HG03354 (cell line): ENCODE data around the gene SENP1.

ENCODE experiments used
- ATAC-seq: cut with Tn5 transposase; IDR thresholded peaks from one replicate; pipeline ENCODE4 v1.9.1; 2021; ENCODE audit warnings: mild to moderate bottlenecking; ENCODE audit not compliant: unreplicated experiment, poor library complexity, severe bottlenecking

SENP1 gene

DNA sequence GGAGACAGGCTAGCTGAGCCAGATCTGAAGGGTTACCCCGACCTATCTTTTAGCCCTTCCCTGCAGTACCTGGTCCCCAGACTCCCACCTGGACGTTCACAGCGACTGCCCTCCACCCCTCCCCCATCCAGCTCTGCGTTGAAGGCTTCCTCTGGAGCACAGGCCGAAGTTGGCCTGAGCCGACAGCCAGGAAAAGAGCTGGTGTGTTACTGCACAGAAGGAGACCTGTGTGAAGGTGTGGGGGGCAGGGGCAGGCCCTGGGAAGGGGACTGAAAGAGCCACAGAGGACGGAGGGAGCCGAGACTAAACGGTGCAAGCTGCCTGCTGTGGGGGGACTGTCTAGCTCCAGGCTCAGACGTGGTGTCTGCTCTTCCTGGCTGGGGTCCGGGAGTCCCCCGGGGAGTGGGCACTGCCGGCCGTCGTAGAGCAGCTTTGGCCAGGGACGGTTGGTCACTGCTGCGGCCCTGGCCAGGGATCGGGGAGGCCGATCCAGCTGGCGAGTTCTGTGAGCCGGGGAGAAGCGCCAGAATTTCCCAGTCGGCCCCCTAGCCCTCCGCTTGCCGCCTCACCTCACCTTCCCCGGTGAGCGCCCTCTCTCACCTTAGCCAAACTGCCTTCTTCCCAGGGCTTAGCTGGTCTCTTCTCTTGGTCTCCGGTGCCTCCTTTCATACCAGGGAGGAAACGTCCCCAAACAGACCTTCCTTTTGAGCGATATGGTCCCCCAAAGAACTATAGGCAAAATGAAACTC lies 100.7 kb downstream of the SENP1 start:
- ATAC-seq: no peak

DNA sequence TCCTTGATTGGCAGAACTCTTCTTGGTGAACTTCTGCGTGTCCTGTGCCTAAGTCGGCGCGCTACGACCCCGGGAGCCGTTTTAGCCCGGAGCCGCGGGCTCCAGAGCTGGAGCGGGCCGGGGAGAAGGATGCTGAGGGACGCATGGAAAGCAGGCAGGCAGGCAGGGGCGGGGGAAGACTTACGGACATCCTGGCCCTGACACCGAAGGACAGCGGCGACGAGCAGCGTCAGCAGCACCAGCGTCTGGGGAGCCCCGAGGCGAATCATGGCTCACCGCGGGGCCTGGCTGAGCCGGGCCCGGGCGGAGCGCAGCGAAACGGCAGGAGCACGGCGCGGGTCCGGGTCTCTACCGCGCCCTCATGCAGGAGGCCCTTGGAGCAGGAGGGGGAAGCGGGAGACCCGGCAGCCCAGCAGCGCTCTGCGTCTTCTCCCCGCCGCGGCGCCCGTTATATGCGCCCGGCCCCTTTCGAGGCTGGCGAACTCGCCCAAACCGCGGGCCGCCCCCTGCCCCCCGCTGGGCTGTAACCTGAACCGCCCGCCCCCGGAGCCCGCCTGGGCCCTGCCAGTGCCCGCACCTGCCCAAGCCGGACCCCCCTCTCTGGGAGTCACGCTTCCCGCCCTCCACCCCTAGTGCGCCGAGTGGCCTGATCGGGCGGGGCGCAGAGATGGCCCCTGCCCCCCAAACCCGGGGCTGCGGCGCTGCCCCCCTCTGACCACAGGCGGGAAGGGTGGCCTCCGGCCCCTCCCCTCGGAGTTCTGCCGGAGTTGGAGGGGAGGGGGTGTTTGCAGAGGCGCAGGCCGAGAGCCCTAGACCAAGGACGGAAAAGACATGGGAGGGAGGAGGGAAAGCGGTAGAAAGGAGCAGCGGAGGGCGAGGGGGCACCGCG lies 101.6 kb downstream of the SENP1 start, which contains the start of gene COL2A1:
Gene COL2A1 (minus strand): TSS at position 424 of the 889 bp plus-strand sequence. CDS start 155 bp downstream, at position 269.
- ATAC-seq: no peak

GRCh38 chr12:48003226-48004052 lies 102.4 kb downstream of the SENP1 start:
- ATAC-seq: no peak

DNA sequence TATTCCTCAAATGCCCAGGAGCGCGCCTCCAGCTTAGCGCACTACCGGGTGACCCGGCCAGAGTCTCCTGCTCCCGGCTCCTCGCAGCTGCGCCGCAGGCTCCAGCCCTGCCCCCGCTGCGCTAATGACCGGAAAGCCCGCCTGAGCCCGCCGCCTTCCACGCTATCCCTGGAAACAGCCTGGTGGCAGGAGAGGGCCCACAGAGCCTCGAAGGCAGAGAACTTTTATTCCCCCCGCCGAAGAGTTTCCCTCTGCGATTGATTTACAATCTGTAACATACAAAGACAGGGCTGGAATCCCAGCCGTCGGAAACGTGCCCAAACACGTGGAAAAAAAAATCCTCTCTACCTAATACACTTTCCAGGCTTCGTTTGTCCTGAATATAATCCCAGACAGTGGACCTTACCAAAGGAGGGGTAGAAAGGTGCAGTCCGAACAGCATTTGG lies 103.1 kb downstream of the SENP1 start:
- no peak for ATAC-seq

GRCh38 chr12:48002414-48002730 lies 103.5 kb downstream of the SENP1 start:
- ATAC-seq: no peak

DNA sequence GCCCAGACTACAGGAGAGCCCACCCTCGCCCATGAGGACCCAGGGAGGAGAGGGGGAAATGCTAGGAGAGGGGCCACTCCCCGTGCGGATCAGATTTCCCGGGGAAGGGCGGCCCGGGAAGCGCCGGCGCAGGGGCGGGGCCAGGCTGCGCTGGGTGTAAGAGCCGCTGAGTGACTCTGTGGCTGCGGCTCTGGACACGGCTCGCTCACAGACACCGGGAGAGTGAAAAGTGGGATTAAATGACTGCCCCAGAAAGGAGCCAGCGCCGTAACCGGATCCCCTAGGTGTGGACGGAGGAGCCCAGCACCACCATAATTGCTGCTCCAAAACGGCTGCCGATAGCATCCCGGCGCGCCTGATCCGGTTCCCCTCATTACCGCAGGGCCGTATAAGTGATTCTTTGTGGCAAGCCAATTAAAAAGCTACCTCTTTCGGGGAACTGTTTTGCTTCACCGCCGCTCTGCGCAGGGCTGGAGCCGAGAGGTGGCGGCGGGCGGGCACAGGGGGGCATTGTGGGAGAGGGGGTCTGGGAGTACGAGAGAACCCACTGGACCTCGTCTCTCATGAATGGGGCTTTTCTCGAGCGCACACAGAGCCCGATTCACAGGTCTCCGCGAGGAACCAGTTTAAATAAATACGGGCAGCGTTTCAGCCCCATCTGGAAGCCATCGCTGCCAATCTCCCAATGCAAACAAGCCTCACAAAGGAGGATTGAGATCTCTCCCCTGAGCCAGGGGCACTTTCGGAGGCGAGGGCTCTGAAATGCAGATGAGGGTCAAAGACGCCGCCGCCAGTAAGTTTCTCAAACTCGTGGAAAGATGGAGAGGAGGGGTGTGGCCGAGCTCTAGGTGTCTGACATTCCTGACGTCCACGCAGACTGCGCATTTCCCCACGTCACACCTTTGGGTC lies 104.1 kb downstream of the SENP1 start:
- ATAC-seq: no peak

DNA sequence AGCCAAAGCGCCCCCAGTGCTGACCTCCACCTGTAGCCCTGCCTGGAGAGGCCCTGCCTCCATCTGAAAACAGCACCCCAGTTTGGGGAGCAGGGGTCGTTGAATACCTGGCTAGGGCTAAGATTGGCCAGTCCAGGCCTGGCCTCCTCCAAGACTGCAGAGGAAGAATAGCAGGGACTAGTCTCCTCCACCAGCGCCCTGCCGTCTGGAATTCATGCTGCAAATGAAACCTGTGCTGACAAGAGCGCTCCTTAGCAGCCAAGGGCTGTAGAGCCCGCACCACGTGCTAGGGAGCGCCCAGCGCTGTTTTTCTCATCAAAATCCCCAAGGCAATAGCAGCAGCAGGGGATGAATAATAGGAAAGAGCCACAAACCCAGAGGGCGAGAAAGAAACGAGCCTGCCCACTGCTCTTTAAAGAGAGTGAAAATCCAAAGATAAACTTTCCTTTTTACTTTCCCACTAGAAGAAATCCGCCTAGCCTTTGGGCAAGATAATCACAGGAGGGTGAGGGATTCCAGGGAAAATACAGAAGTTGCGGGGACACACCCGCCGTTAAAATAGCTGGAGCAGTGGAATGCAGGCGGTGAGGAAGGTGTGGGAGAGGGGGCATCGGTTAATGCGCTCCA lies 104.9 kb downstream of the SENP1 start:
- ATAC-seq: no peak

DNA sequence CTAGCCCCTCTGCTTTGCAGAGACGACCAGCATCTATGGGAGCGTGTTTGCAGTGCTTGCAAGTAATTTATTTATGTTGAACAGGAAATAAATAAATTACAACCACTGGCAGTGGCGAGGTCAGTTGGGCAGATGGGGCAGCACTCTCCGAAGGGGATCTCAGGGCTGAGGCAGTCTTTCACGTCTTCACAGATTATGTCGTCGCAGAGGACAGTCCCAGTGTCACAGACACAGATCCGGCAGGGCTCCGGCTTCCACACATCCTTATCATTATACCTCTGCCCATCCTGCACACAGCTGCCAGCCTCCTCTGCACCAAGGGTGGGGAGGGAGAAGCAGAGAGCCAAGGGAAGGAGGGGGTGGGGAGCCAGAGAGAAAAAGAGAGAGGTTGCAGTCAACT lies 106.1 kb downstream of the SENP1 start:
- no peak for ATAC-seq

DNA sequence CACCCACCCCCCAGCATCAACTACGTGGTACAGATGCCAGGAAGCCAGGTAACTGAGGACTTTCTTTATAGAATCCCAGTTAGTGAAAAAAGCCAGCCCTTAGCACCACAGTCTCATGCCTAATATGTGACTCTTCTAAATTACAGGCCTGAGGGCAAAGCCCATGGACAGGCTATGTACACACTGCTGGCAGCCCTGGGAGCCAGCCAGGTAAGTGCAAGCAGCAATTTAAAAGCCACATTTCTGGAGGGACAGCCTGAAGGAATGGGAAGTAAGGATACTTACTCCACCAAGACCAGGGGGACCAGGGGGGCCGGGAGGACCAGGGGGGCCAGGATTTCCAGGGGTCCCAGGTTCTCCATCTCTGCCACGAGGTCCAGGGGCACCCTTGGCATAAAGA lies 108.6 kb downstream of the SENP1 start:
- ATAC-seq: no peak

- no peak for ATAC-seq
Measured at GRCh38 chr12:47995981-47996401, 109.9 kb downstream of the SENP1 start.

DNA sequence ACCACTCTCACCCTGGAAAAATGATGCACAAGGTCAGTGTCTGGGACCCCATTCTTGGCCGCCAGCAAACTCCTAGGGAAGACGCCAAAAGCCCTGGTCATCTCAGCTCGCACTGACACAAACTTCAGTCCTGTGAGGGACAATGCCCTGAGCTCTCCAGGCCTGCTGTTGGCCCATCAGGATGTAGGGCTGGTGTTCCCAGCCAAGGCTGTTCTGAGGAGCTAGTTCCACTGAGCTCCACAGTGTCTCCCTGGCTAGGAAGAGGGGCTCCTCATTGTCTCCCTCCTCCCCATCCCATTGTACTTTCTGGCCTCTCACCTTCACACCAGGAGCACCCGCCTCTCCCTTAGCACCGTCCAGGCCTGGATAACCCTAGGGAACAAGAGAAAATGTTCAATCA lies 112.4 kb downstream of the SENP1 start:
- no peak for ATAC-seq
